HG03378 (cell line): ENCODE measurements around the gene SLC20A1.

Source experiments
- ATAC-seq: cut with Tn5 transposase; IDR thresholded peaks from one replicate; pipeline ENCODE4 v1.9.1; 2021; ENCODE audit warnings: mild to moderate bottlenecking, moderate library complexity; ENCODE audit not compliant: unreplicated experiment

Gene SLC20A1

DNA sequence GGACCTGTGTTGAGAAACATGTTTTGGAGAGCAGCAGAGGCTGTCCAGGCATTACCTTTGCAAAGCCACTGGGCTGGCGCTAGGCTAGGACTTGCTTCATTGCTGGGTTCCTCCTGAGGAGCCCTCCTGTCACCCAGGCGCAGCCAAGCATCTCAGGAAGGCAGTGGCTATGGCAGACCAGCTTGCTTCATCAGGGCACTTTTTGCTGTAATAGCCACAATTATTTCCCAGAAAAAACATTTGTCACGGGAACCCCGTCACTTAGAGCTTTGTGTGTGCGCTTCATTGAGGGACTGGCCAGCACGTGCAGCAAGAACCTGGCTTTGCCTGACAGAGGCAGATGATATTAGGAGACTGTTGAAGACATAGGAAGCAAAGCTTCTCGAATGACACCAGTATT lies 36.4 kb downstream of the SLC20A1 start:
- ATAC-seq = no peak

DNA sequence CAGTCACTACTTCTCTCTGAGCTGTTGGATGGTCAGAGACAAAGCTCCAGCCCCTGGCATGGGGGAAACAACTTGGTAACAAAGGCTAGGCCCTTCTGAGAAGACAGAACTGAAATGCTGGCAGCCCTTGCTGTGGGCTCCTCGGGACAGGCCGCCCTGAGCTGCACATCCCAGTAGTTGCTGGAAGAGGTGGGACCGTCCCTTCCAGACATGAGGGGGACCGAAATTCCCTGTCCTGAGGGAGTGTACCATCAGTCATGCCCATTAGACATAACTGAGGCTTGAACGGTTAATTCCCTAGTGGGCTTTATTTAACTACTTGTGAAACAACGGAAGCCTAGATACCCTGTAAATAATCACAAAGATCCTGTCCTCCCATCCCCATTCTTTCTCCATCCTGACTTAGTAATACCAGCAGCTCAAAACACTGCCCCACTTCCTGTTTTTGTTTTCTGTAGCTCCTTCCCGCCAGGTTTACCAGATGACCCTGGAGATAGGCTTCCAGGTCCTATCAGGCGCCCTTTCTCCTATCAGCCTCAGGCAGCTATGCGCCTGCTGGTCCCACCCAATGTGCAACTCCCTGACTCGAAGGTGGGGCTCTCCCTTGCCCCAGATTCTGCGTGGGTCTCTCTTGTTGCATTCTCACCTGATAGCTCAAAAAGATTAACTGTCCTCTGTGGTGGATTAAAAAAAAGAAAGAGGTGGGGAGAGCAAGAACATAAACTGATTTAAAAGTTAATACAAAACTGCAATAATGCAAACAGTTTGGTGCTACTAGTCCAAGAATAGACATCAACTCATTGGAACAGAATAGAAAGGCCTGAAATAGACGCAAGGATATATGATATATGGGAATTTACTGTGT lies 38.0 kb downstream of the SLC20A1 start:
- ATAC-seq = no peak

DNA sequence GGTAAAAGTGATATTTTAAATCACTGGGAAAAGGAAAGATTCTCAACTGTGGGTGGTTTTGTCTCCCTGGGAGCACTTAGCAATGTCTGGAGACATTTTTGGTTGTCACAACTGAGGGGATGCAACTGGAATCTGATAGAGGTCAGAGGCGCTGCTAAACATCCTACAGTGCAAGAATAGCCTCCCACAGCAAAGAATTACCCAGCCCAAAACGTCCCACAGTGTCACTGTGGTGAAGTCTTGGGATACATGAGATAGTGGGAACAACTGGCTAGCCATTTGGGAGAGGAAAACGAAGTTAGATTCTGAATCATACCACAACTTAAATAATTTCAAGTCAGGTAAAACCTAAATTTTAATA lies 38.7 kb downstream of the SLC20A1 start:
- no peak for ATAC-seq

DNA sequence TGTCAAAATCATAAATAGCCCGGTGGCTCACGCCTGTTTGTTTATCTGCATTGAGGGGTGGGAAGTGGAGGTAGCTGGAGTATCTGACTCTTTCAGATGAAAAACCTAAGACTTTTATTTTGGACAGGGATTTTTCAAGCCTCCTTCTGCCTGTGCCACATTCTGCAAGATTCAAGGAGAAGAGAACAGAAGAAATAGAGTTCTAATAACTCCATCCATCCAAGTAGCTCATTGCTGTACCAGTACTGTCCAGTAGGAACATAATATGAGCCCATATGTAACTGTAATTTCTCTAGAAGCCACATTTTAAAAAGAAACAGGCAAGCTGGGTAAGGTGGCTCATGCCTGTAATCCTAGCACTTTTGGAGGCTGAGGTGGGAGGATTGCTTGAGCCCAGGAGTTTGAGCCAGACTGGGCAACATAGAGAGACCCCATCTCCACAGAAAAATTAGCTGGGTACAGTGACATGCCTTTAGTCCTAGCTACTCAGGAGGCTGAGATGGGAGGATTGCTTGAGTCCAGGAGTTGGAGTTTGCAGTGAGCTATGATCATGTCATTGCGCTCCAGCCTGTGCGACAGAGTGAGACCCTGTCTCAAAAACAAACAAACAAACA lies 39.6 kb downstream of the SLC20A1 start:
- ATAC-seq = no peak

DNA sequence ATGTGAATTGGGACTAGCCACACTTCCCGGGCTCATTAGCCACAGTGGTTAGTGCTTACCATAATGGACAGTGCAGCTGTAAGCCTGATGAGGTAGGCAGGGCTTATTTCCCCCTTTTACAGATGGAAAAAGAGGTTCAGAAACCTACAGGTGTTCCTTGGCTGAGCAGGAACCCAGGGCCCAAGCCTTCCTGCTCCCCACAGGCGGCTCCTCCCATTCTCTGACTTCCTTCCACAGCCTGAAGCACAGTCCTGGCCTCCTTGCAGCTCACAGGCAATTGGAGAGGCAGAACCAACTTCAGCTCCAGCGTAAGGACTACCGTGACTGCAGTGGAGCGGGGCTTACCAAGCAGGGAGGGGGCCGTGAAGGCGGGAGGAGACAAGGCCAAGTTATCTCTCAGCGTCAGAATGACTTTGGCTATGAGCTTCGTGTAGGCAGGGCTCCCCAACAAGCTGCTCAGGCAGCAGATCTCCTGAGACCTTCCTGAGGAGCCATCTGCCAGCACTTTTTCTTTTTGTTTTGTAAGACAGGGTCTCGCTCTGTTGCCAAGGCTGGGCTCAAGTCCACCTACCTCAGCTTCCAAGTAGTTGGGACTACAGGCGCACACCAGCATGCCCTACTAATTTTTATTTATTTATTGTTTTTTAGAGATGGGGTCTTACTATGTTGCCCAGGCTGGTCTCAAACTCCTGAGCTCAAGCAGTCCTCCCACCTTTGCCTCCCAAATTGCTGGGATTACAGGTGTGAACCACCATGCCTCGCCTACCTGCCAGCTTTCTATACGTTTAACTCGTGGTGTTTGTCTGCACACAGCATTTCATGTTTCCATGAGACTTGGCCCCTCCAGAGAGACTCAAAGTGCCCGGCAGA lies 40.8 kb downstream of the SLC20A1 start:
- ATAC-seq = no peak

DNA sequence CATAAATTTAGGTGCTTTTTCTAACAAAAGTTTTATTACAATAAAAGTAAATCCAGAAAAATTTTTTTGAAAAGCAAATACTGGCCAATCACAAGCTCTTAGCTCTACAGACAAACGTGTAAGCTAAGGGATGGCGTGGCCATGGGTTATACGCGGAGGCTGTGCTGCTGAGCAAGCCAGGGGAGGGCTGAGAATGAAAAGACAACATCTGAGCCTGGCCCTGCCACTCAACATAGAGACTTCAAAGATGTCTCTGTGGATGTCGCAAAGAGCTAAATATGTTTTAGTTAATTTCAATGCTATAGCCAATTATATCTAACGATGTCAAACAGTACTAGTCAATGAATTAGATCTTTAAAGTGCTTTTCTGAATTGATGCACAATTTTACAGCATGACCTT lies 41.8 kb downstream of the SLC20A1 start:
- no peak for ATAC-seq

DNA sequence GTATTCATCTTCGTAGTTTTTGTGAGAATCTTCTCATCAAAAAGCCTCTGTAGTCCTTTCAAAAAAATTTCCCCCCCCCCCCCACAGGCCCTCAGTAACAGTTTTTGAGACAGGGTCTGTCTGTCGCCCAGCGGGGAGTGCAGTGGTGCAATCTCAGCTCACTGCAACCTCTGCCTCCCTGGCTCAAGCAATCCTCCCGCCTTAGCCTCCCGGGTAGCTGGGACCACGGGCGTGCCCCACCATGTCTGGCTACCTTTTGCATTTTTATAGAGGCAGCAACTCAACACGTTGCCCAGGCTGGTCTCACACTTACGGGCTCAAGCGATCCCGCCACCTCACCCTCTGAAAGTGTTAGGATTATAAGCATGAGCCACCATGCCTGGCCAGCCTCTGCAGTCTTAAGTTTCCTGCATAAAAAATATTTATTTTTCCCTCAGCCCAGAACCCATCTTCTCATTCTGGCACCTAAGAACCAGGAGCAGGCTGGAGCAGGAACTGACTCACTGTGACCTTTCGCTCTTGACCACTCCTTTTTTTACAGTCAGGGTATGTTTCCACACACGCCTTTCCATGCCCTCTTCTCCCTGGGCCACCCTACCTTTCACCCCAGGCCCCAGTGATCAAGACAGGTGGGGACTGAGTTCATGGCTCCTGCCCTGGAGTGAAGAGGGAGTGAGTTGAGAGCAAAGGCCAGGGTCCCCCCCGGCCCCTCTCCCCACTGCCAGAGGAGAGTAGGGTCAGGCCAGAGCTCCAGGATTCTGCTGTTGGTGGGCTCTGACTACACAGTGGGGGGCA lies 42.5 kb downstream of the SLC20A1 start:
- ATAC-seq = no peak

DNA sequence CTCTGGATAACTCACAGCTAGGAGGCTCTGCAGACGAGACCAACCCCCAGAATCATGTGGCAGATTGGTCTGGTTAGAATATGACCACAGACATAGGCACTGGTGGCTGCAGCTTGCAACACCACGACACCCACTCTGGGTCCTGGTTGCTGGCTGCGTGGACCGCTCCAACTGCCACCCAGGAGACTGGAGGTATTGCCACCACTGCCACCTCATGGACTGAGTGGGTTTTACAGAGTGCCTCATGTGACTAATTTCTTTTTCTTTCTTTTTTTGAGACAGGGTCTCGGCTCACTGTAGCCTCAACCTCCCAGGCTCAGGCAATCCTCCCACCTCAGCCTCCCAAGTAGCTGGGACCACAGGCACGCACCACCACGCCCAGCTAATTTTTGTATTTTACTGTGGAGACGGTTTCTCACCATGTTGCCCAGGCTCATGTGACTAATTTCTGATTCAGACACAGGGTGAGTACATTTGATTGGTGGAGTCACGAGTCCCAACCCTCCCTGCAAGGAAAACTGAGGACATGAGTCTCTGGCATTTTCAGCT lies 45.2 kb downstream of the SLC20A1 start:
- peak; percentile 40 for ATAC-seq

DNA sequence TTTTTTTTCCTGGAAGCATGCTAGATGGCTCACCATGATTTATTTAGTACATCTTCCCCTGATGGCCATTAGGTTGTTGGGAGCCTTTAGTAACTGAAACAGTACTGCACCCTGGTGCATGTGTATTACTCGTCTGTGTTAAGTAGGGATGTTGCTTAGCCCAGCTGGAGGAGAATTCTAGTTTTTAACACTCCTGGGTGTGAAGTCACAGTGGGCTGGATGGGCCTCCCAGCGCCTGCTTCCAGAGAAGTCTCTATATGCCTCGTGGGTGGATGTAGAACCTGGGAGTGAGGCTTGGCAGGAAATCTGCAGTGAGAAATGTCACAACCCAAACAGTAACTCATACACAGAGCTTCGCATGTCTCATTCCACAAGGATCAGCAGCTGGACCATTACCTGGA lies 46.1 kb downstream of the SLC20A1 start:
- ATAC-seq = peak; percentile 1

DNA sequence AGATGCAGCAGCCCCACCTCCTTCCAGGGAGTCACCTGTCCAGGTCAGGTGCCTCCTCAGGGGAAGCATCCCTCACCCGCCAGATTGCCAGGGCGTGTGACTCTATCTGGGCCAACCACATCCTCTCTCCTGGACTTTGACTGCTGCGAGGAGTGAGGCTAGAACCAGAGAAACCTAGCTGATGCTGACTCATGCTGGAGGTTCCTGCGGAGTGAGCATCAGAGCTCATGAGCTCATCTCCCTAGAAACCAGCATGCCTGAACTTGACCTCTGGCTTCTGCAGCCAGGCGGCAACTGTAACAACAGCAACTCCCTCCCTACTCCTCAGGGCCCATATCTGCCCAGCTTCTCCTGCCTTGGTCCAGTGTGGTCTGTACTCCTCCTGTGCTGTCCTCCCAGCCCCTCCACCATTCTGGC lies 46.8 kb downstream of the SLC20A1 start:
- ATAC-seq = peak; percentile 93

DNA sequence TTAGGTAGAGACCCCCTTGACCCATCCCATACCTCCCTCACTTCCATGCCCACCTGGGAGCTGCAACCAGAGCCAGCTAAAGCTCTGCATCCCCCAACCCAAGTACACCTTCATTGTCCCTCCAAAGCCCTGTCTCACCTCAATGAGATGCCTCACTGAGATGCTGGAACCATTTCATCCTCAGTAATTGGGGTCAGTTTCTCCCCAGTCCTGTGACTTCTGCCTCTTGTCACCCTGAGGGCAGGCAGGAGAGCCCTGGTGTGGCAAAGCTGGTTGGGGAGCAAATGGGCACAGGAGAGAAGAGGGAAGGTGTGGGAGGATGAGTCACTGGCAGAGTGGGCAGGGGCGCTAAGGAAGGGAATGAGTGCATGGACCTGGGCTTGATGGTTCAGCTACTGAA lies 47.2 kb downstream of the SLC20A1 start:
- no peak for ATAC-seq

DNA sequence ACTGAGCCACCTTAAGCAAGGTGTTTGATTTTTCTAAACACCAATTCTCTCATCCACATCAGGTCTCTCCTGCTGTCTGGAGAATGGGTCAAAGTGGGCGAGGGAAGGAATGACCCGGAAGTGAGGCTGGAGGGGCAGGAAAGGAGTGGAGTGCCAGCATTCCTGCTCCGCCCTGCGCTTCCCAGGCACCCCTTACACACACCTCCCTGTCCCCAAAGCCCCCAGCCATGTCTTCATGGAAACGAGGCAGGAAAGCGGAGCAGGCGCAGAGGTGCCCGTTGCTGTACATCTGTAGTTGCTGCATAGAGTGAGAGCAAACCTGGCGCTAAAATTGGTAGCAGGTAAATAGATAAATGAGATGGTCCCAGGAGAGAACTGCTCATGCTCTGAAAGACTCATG lies 47.9 kb downstream of the SLC20A1 start:
- ATAC-seq = no peak

DNA sequence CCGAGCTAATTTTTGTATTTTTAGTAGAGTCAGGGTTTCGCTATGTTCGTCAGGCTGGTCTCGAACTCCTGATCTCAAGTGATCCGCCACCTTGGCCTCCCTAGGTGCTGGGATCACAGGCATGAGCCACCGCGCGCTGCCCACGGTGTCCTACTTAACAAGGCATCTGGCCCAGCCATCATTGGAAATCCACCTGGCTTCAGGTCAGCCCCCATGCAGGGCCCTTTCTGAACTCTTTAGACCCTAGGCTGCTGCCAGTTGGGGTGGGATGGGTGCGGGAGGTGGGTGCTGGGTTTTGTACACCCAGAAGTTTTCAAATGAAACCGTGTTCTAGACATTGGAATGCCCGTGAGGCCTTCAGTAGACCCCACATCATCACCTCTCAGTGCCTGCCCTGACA lies 48.4 kb downstream of the SLC20A1 start:
- no peak for ATAC-seq

DNA sequence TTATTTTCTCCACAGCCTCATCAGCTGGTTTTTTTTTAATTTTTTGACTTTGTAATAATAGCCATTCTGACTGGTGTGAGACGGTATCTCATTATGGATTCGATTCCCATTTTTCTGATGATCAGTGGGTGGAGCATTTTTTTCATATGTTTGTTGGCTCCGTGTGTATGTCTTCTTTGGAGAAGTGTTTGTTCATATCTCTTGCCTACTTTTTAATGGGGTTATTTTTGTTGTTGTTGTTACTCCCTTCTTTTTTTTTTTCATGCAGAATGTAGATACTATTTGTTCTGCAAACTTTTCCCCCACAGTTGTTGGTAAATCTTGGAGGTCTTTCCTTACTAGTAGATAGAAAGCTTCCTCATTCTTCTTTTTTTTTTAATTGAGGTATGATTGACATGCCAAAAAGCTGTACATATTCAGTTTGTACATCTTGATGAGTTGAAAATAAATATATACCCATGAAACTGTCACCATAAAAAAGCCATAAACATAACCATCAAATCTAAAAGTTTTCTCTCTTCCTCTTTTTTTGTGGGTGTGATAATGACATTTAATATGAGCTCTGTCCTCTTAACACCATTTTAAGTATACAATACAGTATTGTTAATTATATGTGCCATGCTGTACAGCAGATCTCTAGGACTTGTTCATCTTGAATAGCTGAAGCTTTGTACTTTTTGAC lies 53.2 kb downstream of the SLC20A1 start:
- no peak for ATAC-seq

DNA sequence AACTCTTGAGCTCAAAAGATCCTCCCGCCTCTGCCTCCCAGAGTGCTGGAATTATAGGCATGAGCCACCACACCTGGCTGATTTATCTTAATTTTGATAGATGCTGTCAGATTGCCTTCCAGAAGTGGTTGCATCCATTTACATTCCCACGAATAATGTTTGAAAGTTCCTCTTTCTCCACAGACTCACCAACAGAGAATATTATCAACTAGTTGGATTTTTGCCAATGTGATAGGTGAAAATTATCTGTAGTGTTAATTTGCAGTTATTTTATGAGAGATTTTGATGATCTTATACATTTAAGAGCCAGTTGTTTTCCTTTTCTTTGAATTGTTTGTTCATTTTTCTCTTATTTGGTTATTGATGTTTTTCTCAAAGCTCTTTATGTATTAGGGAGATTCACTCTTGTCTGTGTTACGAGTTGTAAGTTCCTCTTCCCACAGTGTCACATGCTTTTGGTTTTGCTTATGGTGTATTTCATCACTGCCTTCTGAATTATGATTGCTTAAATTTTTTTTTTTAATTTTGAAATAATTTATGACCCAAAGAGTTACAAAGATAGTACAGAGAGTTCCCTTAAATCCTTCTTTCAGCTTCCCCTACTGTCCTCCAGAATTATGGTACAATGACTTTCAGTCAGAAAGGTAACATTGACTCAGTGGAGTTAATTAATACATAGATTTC lies 54.4 kb downstream of the SLC20A1 start:
- ATAC-seq = no peak

DNA sequence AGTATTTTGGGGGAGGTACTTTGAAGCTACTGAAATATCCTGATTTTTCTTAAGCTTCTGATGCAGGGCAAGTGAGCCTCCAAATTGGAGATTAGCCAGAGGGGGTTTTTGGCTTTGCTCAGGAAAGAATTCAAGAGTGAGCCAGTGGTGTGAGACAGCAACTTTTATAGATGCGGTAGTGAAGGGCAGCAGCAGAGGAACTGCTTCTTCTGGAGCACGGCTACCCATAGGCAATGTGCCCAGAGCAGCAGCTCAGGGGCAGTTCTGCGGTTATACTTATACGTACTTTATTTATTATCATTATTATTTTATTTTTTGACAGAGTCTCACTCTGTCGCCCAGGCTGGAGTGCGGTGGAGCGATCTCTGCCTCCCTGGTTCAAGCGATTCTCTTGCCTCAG lies 55.3 kb downstream of the SLC20A1 start:
- ATAC-seq = no peak

DNA sequence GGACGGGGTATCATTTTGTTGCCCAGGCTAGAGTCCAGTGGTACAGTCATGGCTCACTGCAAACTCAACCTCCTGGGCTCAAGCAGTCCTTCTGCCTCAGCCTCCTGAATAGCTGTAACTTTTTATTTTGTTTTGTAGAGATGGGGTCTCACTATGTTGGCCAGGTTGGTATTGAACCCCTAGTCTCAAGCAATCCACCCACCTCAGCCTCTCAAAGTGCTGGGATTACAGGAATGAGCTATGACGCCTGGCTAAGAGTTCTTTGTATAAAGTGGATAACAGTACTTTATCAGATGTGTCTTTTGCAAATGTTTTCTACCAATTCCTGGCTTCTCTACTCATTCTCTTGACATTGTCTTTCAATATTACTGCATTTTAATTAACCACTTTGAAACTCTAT lies 57.9 kb downstream of the SLC20A1 start:
- no peak for ATAC-seq

DNA sequence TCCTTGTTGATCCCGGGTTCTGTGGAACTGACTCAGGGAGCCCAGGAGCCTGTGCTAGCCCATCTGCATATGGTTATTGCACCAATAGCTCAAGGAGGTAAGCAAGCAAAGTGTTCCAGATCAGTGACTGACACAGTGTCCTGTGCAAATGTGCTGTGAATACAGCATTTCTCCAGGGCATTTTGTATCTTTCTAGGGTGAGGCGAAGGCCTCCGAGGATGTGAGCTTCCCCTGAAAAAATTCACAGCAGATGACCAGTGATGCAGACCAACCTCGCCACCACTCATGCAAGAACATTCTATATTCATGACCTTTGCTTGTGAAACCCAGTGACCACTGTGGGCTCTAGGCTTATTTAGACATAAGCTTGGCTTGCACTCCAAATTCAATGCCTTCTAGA lies 59.8 kb downstream of the SLC20A1 start:
- ATAC-seq = no peak

DNA sequence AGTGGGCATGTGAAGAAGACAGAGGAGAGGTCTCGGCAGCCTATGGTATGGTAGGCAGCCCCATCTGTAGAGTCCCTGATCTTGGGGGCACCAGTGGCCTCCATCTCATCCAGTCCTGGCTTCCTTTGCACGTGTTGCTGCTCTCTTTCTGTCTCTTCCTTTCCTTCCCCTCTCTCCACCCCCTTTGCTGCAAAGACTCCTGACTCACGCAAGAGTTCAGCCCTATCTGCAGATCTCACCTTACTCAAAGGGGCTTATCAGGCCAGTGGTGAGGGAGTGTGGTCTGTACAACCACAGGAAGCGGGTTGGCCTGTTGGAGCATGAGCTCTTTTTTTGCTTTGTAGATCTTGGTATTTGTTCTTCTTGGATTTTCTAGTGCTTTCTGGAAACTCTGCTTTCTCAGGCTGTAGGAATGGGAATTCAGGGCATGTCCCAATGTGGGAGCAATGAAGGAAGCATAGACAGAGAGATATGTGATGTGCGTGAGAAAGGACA lies 60.5 kb downstream of the SLC20A1 start:
- peak; percentile 41 for ATAC-seq
